B cell (primary cell): Measurements from ENCODE around the gene RPH3AL. TPM values are rescaled to one million over a fixed set of nuclear protein-coding genes. Genes with fewer than 3 reads are reported as not detected.

Source experiments
- ATAC-seq: fragments of 200-7000 bp; cut with Tn5 transposase; one replicate; pipeline ENCODE4 v1.10.0; 2021; ENCODE audit warnings: low read depth, mild to moderate bottlenecking, moderate number of reproducible peaks, moderate library complexity
- CTCF ChIA-PET: fragments of 350-600 bp; sonication (Branson Sonifier 250); formaldehyde crosslinking; loops from one replicate; lab custom pipeline; 2021; ENCODE audit warnings: antibody characterized with exemption, inconsistent platforms; lab: Charles Lee
- POLR2A ChIA-PET: fragments of 350-600 bp; sonication (Branson Sonifier 250); formaldehyde crosslinking; loops from one replicate; lab custom pipeline; 2021; ENCODE audit warnings: antibody characterized with exemption; lab: Charles Lee
- DNase-seq: peaks from one replicate; pipeline ENCODE4 v3.0.0; 2013
- H2AFZ ChIP-seq: 2 replicates; pipeline ENCODE4 v1.6.1; 2012; ENCODE audit warnings: mild to moderate bottlenecking, low read depth, low read length; ENCODE audit not compliant: insufficient read depth, poor library complexity, severe bottlenecking
- H3K27ac ChIP-seq, 2 donors: 1 replicate in 1 of 2; 2 replicates in 1 of 2; pipeline ENCODE4 v1.5.1; 2012 to 2013; ENCODE audit warnings: low read length in 2 of 2, mild to moderate bottlenecking in 2 of 2, moderate library complexity in 1 of 2
- H3K27me3 ChIP-seq, 4 experiments: fragments of 200-600 bp in 1 of 4; sonication (generic) in 1 of 4; replicated peaks in 1 of 4; 1 replicate in 2 of 4; 2 replicates in 2 of 4; pipeline versions ENCODE4 v1.6.1 to v1.7.0; 2013 to 2016; ENCODE audit warnings: low read length in 3 of 4, mild to moderate bottlenecking in 2 of 4, mixed read lengths in 1 of 4, moderate library complexity in 1 of 4; ENCODE audit not compliant: insufficient read depth in 4 of 4, control insufficient read depth in 3 of 4; ENCODE audit errors: control extremely low read depth in 1 of 4
- H3K36me3 ChIP-seq, 2 experiments: replicated peaks in 1 of 2; 1 replicate in 1 of 2; 2 replicates in 1 of 2; pipeline versions ENCODE4 v1.6.1 to v1.7.1; 2013; ENCODE audit warnings: low read length in 1 of 2; ENCODE audit not compliant: insufficient read depth in 2 of 2, control insufficient read depth in 1 of 2; ENCODE audit errors: control extremely low read depth in 1 of 2, extremely low read depth in 1 of 2
- H3K4me1 ChIP-seq, 2 donors: fragments of 200-600 bp in 1 of 2; sonication (generic) in 1 of 2; 1 replicate in 1 of 2; 2 replicates in 1 of 2; pipeline versions ENCODE4 v1.5.1 to v1.6.1; 2013 to 2017; ENCODE audit warnings: low read length in 2 of 2; ENCODE audit not compliant: control insufficient read depth in 2 of 2, insufficient read depth in 2 of 2
- H3K4me2 ChIP-seq: replicated peaks from 2 replicates; pipeline ENCODE3; 2012; ENCODE audit warnings: mild to moderate bottlenecking, low read depth, low read length; ENCODE audit not compliant: poor library complexity, severe bottlenecking
- H3K4me3 ChIP-seq, 5 experiments: fragments of 200-600 bp in 1 of 5; sonication (generic) in 1 of 5; 1 replicate in 3 of 5; 2 replicates in 2 of 5; pipeline versions ENCODE4 v1.5.1 to v1.7.0; 2011 to 2016; ENCODE audit warnings: low read length in 4 of 5, mild to moderate bottlenecking in 4 of 5, low read depth in 2 of 5, control low read depth in 1 of 5, moderate library complexity in 1 of 5; ENCODE audit not compliant: insufficient read depth in 1 of 5; ENCODE audit errors: control extremely low read depth in 1 of 5, extremely low read depth in 1 of 5
- H3K79me2 ChIP-seq: fragments of 200-600 bp; sonication (generic); one replicate; pipeline ENCODE4 v1.6.0; 2016; ENCODE audit warnings: low read length; ENCODE audit not compliant: control insufficient read depth, insufficient read depth
- H3K9ac ChIP-seq: fragments of 200-600 bp; sonication (generic); 2 replicates; pipeline ENCODE4 v1.6.1; 2017; ENCODE audit warnings: mild to moderate bottlenecking, low read length, moderate library complexity
- H3K9me3 ChIP-seq, 3 donors: one replicate each; pipeline versions ENCODE4 v1.6.1 to v1.7.1; 2013; ENCODE audit warnings: low read length in 2 of 3; ENCODE audit not compliant: control insufficient read depth in 2 of 3, insufficient read depth in 1 of 3; ENCODE audit errors: control extremely low read depth in 1 of 3
- H4K20me1 ChIP-seq: 2 replicates; pipeline ENCODE4 v1.6.0; 2012; ENCODE audit warnings: mild to moderate bottlenecking, low read length; ENCODE audit not compliant: insufficient read depth, control insufficient read depth, poor library complexity, severe bottlenecking
- H3K27ac Mint-ChIP-seq: one replicate; pipeline ENCODE4 v1.8.0; 2021; ENCODE audit warnings: mixed read lengths
- H3K27me3 Mint-ChIP-seq: one replicate; pipeline ENCODE4 v1.8.0; 2021; ENCODE audit warnings: mixed read lengths
- H3K4me1 Mint-ChIP-seq: one replicate; pipeline ENCODE4 v1.8.0; 2021; ENCODE audit warnings: mixed read lengths
- H3K4me3 Mint-ChIP-seq: one replicate; pipeline ENCODE4 v1.8.0; 2021; ENCODE audit warnings: mixed read lengths
- H3K9me3 Mint-ChIP-seq: one replicate; pipeline ENCODE4 v1.8.0; 2022; ENCODE audit warnings: mixed read lengths; ENCODE audit not compliant: insufficient read depth
- EZH2 ChIP-seq: IDR thresholded peaks from 2 replicates; pipeline ENCODE4 v1.6.1; 2012; ENCODE audit warnings: borderline replicate concordance, low read depth, mild to moderate bottlenecking, moderate library complexity, low read length; ENCODE audit not compliant: insufficient read depth, poor library complexity, severe bottlenecking
- WGBS: methylation state at CpG from one replicate; pipeline ENCODE4 v1.1.5; 2013; ENCODE audit warnings: missing lambda C conversion rate; ENCODE audit not compliant: insufficient coverage; 5-methylcytosine and 5-hydroxymethylcytosine counted together
- intact Hi-C: fragments of 100-400 bp; cut with micrococcal nuclease; formaldehyde crosslinking; loops from one replicate; pipeline ENCODE4 v1.10.0; 2022
- polyA plus RNA-seq: library from polyadenylated mRNA; depleted of rRNA; stranded (reverse); fragments of >200 nt; gene quantifications from 2 replicates; pipeline ENCODE4 v1.2.3, GENCODE V29; 2012
- total RNA-seq, 2 donors: library from RNA; stranded (reverse); fragments of 120-200 nt in 1 of 2; gene quantifications; 1 replicate in 1 of 2; 2 replicates in 1 of 2; pipeline versions ENCODE4 v1.2.3 to v1.2.4, GENCODE V29; 2013 to 2022
- TF ChIP-seq, protein P1 (sequence below): fragments of 200-600 bp; IDR thresholded peaks from one replicate; pipeline ENCODE4 v1.8.0; 2022; ENCODE audit warnings: antibody characterized with exemption, mild to moderate bottlenecking

Gene RPH3AL
- total and polyA plus RNA-seq, 2 donors (not counting 1 experiment from before 2014, with no cell fraction given): 10.8 to 13.3 TPM

DNA sequence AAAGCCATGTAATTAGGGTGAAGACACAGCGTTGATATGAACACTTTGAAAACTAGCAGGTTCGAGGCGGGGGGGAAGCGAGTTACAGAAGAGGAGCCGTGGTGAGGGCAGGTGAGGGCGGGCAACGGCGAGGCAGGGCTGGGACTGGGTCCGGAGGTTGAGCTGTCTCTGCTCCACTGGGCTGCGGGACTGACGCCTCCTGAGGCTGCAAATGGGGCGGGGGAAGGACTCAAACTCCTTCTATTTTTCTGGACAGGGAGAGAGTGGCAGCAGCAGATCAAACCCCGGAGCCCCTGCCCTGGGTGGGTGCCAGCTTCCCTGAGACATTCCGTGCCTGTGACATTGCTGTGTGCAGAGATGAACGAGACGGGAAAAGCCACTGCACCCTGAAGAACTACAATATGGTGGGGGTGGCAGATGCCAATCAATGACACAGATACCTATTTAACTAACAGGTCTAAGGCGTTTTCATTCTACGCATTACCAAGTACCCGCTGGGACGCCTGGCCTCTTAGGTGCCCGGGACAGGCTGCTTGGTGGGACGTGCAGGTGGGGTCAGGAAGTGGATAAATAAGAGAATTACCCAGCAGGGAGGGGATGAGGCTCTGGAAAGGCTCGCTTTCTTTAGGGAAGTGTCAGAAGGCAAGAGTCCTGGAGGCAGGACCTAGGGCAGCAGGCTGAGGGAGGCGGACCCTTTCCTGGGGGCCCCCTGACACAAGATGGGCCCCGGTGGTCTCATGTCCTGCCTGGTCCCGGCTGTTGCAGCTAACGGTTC, 30.4 kb downstream of the RPH3AL start:
- Histone ChIP-seq H3K4me1 (no peaks in the 10 kb centered on the region), H3K36me3 (no peaks in the 10 kb centered on the region), H3K9me3 (peaks cover 0 to 6% (median 2%) of the 10 kb centered on the region in 3 donors), H3K4me3 (no peak overlapping the region), H3K27me3 (peaks cover 0 to 2% (median 0%) of the 10 kb centered on the region in 4 experiments), H3K4me2 (no peak overlapping the region), H2AFZ (no peak overlapping the region), H3K79me2 (no peaks in the 10 kb centered on the region), H3K9ac (no peak overlapping the region), H4K20me1 (no peaks in the 10 kb centered on the region), H3K27ac (no peak overlapping the region)
- POLR2A ChIA-PET: no interaction called here
- CTCF ChIA-PET: no interaction called here
- no peak overlapping the region for H3K4me3 Mint-ChIP-seq
- TF ChIP-seq EZH2: no peak
- TF ChIP-seq, protein P1, sequence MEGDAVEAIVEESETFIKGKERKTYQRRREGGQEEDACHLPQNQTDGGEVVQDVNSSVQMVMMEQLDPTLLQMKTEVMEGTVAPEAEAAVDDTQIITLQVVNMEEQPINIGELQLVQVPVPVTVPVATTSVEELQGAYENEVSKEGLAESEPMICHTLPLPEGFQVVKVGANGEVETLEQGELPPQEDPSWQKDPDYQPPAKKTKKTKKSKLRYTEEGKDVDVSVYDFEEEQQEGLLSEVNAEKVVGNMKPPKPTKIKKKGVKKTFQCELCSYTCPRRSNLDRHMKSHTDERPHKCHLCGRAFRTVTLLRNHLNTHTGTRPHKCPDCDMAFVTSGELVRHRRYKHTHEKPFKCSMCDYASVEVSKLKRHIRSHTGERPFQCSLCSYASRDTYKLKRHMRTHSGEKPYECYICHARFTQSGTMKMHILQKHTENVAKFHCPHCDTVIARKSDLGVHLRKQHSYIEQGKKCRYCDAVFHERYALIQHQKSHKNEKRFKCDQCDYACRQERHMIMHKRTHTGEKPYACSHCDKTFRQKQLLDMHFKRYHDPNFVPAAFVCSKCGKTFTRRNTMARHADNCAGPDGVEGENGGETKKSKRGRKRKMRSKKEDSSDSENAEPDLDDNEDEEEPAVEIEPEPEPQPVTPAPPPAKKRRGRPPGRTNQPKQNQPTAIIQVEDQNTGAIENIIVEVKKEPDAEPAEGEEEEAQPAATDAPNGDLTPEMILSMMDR: no peak
- ATAC-seq (no peak), DNase-seq (no peak)
- H3K4me1 Mint-ChIP-seq: no peaks in the 10 kb centered on the region
- 69% methylated on average over 24 of the region's 27 CpGs for WGBS
- intact Hi-C loops: no loop called here
- H3K9me3 Mint-ChIP-seq: peaks cover 3% of the 10 kb centered on the region
- H3K27me3 Mint-ChIP-seq: no peaks in the 10 kb centered on the region
- H3K27ac Mint-ChIP-seq: no peak overlapping the region

DNA sequence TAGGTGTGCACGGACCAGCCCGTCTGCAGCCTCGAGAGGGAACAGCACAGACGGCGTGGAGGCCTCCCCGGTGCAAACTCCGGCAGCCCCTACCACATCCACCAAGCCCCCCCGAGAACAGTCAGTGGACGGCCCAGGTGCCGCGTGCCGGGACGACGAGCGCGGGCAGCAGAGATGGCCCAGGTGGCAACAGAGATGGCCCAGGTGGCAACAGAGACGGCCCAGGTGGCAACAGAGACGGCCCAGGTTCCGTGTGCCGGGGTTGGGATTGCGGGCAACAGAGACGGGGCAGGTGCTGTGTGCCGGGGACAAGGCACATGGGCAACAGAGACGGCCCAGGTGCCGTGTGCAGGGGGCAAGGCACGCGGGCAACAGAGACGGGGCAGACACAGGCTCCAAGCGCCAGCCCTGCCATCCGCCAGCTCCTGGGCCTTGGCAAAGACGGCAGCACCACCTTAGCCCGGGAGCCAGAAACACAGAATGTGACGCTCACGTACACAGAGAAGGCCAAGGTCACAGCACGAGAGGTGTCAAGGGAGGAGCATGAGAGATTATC, 31.1 kb downstream of the RPH3AL start:
- H3K4me2 ChIP-seq: no peak overlapping the region
- H3K4me1 Mint-ChIP-seq: no peaks in the 10 kb centered on the region
- peaks cover 0 to 6% (median 2%) of the 10 kb centered on the region in 3 donors for H3K9me3 ChIP-seq
- no peak for TF ChIP-seq EZH2
- TF ChIP-seq, protein P1: no peak
- H2AFZ ChIP-seq: no peak overlapping the region
- H3K27me3 Mint-ChIP-seq: no peaks in the 10 kb centered on the region
- no peaks in the 10 kb centered on the region for H4K20me1 ChIP-seq
- no peak overlapping the region for H3K27ac ChIP-seq
- peaks cover 3% of the 10 kb centered on the region for H3K9me3 Mint-ChIP-seq
- POLR2A ChIA-PET: no interaction called here
- CTCF ChIA-PET: no interaction called here
- peaks cover 0 to 2% (median 0%) of the 10 kb centered on the region in 4 experiments for H3K27me3 ChIP-seq
- H3K36me3 ChIP-seq: no peaks in the 10 kb centered on the region
- no peaks in the 10 kb centered on the region for H3K79me2 ChIP-seq
- no peak overlapping the region for H3K9ac ChIP-seq
- intact Hi-C loops: no loop called here
- WGBS: 73% methylated on average over 35 of the region's 35 CpGs
- no peak overlapping the region for H3K4me3 Mint-ChIP-seq
- ATAC-seq (no peak), DNase-seq (no peak)
- no peak overlapping the region for H3K4me3 ChIP-seq
- no peak overlapping the region for H3K27ac Mint-ChIP-seq
- H3K4me1 ChIP-seq: no peaks in the 10 kb centered on the region
